GM21529 (cell line): Measurements from ENCODE around the gene PTPN4.

Source experiments
- ATAC-seq: cut with Tn5 transposase; IDR thresholded peaks from one replicate; pipeline ENCODE4 v1.9.1; 2021; ENCODE audit not compliant: unreplicated experiment

The PTPN4 gene, protein sequence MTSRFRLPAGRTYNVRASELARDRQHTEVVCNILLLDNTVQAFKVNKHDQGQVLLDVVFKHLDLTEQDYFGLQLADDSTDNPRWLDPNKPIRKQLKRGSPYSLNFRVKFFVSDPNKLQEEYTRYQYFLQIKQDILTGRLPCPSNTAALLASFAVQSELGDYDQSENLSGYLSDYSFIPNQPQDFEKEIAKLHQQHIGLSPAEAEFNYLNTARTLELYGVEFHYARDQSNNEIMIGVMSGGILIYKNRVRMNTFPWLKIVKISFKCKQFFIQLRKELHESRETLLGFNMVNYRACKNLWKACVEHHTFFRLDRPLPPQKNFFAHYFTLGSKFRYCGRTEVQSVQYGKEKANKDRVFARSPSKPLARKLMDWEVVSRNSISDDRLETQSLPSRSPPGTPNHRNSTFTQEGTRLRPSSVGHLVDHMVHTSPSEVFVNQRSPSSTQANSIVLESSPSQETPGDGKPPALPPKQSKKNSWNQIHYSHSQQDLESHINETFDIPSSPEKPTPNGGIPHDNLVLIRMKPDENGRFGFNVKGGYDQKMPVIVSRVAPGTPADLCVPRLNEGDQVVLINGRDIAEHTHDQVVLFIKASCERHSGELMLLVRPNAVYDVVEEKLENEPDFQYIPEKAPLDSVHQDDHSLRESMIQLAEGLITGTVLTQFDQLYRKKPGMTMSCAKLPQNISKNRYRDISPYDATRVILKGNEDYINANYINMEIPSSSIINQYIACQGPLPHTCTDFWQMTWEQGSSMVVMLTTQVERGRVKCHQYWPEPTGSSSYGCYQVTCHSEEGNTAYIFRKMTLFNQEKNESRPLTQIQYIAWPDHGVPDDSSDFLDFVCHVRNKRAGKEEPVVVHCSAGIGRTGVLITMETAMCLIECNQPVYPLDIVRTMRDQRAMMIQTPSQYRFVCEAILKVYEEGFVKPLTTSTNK

DNA sequence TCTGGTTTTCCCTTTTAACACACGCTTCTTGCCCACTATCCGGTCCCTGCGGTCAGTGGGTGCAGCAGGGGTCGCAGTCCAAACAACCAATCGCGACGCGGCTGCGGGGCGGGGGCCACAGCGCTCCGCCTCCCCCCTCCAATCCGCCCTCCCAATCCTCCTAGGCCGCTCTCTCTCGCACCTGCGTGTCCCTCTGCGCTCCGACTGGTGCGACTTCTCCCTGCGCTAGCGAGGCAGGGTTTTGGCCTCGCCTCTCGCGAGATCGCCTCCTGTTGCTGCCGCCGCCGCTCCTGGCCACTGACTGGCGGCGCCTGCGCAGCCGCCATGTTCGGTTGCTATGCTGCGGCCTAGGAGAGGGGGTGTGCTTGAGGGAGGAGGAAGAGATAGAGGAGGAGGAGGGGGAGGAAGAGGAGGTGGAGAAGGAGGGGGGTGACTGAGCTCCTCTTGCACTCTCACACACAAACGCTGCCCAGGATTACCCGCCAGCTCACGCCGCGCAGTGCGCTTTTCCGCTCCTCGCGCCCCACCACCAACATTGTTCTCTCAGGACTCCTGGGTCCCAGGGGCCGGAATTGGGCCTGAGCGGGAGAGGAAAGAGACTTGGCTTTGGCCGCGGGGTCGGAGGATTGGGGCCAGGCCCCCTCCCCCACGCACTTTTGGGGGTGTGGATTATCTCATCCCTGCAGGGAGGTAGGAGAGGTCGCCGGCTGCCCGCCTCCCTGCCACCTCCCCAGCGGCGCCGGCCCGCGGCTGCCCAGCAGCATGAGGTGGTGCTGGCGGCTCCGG is at the start of gene PTPN4:
PTPN4 (plus strand) TSS at position 472 of the 786 bp plus-strand sequence. CDS start 49,932 bp downstream, outside the sequence.
- peak; percentile 94 for ATAC-seq

DNA sequence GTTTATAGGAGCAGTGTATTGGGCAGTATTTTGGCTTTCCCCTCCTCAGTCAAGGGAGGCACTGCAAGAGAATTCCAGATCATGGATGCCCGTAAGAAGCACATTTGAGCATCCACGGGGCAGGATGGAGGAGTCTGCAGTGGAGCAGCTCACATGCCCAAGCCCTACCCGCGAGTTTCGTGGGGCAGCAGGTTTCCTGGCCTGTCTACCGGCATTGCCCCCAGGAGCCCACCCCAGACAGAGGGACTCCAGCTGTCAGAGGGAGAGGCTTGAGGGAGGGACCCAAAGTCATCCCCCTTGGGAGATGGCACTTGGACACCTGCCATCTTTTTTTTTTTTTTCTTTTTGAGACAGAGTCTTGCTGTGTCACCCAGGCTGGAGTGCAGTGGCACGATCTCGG is 49.4 kb upstream of the PTPN4 start:
- ATAC-seq, result no peak

DNA sequence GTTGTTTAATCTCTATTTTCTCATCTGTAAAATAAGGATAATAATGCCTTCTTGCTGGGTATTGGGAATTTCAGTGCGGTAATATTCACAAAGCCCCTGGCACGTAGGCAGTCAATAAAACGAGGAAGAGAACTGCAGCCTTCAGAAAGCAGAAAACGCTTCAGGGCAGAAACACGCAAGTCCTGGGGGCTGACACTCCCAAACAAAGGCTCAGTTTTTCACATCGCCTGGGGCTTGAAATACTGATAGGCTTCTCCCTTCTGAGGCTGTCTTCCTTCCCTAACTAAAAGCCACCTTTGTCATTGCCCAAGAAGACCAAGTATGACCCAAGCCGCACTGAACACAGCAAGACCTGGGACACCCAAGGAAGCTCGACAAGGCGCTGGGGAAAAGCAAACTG is 48.4 kb upstream of the PTPN4 start:
- ATAC-seq, result no peak

DNA sequence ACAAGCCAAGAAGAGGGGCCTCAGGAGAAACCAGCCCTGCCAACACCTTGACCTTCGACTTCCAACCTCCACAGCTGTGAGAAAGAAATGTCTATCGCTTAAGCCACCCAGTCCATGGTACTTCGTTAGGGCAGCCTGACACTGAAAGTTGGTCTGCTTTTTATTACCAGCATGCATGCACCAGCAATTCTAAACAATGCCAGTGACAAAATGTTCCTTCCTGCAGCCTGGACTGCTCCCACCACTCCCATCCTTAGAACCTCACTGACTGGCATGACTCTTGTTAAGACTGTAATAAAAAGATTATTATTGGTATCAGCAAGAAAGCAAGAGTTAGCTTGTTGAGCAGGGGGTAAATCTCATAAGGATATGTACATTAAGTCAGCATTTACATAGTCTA is 47.2 kb upstream of the PTPN4 start:
- ATAC-seq, result no peak

DNA sequence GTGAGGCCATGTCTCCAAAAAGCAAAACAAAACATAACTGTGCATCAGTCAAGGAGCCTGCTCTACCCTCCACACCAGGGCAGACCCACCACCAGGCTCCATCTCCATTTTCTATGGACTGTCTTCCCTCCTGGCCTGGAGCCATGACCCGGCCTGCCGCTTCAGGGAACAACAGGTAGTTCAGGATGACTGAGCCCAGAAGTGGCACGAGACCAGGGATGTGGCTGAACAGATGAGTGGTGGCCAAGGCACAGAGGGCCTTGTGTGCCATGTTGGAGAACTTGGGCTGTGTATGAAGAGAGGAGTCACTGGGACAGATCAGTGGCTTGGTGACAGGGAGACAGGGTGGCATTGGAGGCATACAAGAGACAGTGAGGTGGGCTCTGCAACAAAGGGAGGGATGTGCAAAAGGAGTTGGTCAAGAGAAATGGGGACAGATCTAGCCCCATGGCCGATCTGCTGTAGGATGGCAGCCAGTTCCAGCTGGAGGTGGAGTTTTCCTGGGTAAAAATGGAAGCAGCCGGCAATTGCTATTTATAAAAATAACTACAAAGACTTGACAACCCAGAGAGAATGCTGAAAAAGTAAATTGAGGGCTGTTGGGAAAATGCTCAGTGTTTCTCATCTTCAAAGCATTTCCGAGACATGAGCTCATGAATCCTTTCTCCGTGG is 45.8 kb upstream of the PTPN4 start:
- ATAC-seq, result no peak

DNA sequence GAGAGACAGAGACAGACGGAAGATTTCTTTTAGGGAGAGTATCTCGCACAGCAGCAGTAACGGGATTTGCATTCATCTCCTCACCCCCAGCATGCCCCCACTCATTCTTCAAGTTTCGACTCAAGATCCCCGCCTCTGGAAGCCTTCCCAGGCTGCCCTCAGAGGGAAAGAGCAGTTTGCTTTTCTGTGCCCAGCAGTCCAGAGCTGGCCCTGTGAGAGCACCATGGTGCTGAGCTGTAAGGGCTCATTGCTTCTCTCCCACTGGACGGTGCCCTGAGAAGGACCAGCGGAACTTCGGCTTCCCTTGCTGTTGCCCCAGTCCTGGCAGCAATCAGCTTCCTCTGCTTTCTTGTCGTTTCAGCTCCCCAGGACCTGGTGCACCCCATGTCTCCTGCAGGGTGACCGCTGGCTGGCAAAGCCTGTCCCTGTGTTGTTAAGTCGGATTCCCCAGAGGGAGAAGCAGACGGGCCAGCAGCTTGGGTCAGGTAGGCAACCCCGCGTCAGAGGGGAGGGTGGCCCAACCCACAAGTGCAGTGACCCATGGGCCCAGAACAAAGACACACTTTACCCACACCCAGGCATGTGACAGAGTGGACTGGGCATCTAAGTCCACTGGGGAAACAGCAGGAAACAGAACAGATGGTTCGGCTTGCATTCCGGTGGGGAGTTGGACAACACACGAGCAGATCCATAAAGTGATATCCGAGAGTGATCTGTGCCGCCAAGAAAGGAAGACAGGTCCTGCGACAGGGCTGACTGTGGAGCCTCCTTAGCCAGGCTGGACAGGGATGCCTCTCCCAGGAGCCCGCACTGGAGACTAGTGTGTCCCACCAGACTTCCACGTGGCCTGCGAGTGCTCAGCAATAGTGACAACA is 44.1 kb upstream of the PTPN4 start:
- ATAC-seq, result no peak

DNA sequence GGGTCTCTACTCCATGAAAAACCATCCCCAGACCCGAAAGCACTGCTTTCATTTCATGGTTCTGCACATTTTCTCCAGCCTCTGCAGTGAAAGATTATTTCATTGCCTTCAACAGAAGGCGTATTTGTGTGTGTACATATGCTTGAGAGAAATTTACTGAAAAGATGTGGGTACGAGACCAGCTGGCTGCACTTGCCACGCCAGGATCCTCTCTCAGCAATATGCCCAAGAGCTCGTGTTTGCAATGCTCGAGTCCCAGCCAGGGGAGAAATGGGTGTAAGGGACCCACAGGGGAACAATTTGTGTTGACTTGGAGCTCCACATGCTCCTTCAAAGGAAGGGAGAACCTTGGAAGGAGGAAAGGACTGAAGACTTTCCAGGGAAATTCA is 43.4 kb upstream of the PTPN4 start:
- ATAC-seq, result no peak

DNA sequence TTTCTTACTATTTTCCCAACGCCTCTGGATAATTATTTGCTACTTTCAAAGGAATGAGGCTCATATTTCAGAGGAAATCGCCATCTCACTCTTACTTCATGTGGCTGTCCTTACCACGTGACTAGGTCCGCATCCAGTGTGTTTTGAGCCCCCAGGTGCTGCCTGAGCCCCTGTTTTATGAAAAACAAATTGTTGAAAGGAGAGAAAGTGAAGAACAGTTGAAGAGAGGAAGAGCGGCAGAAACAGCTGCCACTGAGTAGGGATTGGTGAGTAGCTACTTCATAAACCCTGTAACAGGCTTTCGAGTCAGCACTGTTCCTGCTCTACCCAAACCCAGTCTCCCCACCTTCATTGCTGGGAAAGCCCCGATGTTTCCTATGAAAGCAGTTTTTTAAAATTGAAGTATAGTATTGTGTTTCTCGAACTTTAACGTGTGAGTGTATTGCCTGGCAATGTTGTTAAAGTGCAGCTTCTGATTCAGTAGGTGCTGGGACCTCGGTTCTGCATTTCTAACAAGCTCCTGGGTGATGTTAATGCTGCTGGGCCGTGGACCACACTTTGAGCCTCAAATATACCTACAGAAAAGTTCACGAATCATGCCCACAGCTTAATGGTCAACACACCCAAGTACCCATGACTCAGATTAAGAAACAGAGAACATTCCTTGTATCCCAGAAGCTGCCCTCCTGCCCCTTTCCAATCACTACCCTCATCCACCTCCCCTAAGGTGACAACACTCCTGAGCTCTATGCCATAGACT is 41.0 kb upstream of the PTPN4 start:
- no peak for ATAC-seq

DNA sequence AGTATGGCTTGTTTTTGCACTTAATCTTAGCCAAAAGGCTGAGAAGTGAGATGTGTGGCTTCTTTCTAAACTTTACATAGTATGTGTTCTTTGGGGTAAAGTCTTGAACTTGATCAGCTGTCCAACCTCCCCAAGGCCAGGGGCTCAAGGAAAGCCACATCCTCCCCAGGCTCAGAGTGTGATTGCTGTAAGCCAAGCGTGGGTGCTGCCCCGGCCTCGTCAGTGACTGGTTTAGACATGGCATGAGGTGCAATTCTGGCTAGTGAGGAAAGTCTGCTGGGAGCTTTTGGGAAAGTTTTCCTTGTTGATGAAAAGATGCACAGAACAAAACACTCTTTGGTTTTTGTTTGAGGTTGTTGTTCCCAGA is 40.5 kb upstream of the PTPN4 start:
- no peak for ATAC-seq

DNA sequence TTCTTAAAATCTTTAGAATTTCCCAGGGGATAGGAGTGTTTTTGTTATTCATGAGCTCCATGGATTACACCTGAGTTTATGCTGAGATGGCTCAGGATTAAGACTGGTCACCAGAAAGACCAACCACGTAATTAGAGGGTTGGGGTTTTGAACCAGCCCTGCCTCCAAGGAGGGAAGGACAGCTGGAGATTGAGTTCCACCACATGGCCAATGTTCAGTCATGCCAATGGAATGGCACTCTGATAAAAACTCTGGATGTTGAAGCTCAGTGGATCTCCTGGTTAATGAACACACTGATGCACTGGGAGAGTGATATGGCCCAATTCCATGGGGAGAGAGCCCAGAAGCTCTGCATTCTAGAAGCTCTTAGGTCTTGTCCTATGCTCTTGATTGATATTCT is 38.7 kb upstream of the PTPN4 start:
- ATAC-seq, result no peak

DNA sequence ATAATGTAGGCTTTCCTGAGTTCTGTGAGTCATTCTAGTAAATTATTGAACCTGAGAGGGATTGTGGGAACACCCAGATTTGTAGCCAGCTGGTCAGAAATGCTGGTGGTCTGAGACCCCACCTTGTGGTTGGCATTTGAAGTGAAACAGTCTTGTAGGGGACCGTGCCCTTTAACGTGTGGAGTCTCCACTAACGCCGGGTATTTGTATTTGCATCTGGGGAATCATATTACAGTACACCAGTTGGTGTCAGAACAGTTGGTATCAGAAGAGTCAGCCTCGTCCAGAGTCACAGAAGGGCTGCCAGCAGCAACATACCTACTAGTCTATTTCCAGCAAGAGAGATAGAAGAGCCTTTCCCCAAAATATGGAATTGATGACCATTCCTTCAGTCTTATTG is 38.3 kb upstream of the PTPN4 start:
- no peak for ATAC-seq

DNA sequence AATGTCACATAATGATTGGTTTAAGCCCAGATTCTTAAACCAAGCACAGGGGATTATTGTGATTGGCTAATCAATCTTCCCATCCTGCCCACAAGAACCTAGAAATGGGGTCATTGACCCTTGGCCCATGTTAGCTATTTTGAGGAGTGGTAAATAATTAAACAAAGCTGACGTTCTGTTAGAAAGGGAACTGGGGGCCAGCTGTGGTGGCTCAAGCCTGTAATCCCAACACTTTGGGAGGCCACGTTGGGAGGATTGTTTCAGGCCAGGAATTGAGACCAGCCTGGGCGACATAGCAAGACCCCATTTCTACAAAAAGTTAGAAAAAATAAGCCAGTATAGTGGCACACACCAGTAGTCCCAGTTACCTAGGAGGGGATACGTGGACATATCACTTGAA is 37.8 kb upstream of the PTPN4 start:
- ATAC-seq, result no peak

DNA sequence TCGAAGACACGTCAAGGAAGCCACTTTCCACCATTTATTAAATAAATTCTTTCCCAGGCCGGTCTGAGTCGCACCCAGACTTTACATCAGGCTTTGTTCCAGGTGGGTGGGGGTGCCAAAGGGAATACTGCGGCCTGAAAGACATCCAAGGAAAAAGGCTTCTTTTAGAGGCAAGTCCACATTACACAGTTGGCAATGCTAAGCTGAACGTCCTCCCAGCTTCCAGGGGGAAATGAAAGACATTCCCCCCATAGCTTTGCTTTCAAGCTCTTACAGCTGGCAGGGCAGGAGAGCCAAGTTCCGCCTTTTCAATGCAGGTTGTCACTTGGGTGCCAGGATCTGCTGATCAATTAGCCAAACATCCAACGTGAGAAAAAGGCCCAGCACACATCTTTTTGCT is 36.5 kb upstream of the PTPN4 start:
- ATAC-seq, result no peak

DNA sequence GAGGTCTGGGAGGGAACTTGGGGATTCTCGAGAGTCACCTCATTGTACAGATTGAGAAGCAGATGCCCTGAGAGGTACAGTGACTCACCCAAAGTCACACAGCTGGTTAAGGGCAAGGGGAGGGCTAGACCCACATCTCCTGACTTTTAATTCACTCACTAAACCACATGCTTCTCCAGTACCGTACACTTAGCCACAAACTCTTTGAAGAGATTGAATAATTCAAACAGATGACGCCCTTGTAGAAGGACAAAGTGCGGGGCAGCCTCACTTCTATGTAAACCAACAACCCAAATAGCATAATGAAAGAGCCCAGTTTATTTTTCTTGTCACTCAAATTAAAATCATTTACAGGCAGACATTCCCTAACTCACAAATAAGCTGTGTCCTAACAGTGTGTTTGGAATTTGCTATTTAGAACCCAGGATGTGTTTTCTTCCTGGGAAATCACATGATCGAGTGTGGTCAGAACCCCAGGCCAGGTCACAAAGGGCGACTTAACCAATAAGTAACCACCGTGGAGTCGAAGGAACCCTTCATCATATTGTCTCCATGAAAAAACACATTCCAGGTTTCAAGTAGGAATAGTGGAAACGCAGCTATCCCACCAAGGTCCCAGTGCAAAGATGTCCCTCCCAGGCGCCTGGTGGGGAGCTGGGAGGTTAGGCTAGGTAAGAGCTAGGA is 35.8 kb upstream of the PTPN4 start:
- ATAC-seq, result no peak

DNA sequence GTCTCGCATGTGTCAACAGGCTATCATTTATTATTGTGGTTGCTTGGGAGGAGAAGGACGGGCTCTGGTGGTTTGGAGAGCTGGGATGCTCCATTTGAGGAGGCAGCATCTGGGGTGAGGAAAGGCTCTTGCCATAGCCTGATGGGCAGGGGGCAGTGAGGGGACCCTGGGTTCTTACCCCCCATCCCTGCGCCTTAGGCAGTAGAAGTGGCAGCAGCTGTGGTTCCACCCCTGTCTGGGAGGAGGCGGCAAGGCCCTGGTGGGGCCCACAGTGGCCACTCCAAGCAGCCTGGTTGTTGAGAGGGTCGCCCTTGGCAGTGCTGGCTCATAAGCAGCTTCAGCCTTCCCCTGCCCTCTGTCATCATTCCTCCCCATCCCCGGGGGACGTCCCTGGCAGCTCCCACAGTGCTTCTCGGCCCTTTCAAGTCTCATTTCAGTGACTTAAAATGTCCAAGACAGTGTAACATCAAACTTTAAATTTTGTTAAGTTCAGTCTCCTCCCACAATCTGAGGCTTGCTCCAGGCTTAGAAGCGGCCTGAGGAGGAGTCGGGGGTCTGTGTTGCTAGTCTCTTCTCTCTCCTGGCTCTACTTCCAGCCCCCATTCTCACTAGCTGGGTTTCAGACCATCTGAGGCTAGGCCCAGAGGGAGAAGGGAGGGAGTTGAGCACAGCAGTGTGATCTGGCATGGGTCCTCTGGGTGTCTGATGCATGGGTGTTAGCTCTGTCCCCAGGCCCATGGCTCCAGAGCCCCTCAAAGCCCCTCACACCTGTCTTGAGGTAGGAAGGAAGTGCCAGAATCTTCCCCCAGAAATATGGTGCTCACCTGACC is 34.9 kb upstream of the PTPN4 start:
- no peak for ATAC-seq

DNA sequence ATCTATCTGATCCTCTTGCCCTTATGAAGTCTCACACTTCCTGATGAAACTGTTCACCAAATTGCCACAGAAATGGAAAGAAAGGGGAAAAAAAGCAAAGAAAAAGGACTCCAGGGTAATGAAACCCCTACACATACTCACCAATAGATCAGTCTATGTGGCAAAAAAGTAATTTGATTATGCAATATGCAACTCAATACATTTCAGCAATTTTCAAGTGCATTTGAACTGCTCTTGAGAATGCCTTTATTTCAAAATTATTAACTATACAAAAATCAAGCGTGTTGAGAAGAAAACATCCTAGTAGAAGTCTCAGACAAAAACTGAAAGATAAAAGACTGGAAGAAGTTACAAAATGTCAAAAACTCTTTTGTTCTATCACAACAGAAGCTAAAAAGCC is 32.2 kb upstream of the PTPN4 start:
- no peak for ATAC-seq

DNA sequence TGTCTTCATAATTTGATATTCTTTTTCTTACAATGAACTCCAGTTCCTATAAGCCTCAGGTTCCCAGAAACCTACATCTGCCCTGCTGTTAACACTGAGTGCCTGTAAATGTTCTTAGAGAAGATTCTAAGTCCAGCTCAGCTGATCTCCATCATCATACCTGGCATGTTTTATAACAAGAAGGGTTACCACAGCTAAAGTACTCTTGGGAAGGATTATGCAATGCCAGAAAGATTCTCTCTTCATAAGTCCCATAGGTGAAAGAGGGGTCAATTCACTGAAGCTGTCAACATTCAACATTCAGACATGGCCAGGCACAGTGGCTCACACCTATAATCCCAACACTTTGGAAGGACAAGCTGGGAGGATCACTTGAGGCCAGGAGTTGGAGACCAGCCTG is 31.3 kb upstream of the PTPN4 start:
- no peak for ATAC-seq

DNA sequence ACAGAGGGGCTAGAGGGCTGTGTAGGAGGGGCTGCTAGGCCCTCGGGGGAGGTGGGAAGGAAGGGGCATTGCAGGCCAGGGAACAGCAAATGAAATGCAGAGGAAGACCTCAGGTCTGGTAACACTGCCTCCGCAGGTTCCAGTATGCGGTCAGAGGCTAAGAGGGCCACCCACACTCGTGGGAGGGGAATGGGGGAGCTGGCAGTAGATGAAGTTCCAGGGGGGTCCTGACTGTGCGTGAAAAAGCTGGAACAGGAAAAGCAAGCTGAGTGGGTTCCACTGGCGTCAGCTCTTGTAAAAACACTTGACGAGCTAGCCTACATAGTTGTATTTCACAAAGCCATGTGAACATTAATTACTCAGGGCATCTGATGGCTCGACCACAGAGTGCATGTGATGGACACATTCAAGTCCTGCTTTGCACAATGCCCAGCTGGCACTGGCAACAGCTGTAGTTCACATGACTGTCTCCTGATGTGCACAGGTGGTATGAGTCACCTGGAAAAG is 29.0 kb upstream of the PTPN4 start:
- ATAC-seq, result no peak
